ENCODE measurements around the gene TP53TG5.
A peak's percentile ranks its signal among the peaks of the same experiment; 100 is the strongest.

The TP53TG5 gene

DNA sequence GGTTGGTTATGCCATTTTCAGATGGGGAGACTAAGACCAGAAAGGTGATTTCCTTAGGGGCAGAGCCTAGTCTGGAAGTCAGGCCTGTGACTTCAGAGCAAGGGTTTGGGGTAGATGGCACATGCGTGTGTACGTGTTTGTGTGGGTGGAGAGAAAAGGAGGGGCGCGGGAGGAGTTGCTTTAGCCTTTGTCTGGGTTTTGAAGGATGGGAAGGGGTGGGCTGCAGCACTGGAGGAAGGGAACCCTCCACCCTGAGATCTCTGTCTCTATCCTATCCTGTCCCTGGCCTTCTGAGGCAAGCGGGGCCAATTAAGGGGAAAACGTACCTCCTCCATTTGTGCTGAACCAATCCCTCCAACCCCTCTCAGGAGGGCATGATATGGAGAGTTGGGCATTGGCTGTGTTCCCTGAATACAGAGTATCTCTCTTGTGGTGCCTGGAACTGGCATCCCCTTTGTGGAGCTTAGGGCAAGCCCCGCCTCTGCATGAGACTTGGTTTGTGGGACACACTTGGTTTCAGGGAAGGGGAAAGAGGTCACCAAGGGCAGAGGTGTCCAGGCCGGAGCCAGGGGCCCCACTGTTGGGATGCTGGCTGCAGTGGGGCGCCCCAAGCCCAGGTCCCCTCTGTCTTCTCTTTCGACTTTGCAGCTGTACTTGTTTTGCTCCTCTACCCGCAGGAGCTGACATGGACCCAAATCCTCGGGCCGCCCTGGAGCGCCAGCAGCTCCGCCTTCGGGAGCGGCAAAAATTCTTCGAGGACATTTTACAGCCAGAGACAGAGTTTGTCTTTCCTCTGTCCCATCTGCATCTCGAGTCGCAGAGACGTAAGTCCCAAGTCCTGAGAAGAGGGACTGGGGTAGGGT, 29.9 kb upstream of the TP53TG5 start, which contains the start of gene DBNDD2:
DBNDD2 (plus strand) TSS at position 507 of the 863 bp plus-strand sequence; CDS start at position 686, 179 bp downstream.
- H3K36me3 Mint-ChIP-seq = peaks cover 8% of the 10 kb centered on the region
- peak within 1 kb of the TSS; percentile 76 for H3K4me3 Mint-ChIP-seq
- peak within 1 kb of the TSS; percentile 57 for H3K27ac Mint-ChIP-seq
- H3K27me3 Mint-ChIP-seq = no peaks in the 10 kb centered on the region
- H3K4me1 Mint-ChIP-seq = peaks cover 29% of the 10 kb centered on the region
- H3K9me3 Mint-ChIP-seq = no peaks in the 10 kb centered on the region

DNA sequence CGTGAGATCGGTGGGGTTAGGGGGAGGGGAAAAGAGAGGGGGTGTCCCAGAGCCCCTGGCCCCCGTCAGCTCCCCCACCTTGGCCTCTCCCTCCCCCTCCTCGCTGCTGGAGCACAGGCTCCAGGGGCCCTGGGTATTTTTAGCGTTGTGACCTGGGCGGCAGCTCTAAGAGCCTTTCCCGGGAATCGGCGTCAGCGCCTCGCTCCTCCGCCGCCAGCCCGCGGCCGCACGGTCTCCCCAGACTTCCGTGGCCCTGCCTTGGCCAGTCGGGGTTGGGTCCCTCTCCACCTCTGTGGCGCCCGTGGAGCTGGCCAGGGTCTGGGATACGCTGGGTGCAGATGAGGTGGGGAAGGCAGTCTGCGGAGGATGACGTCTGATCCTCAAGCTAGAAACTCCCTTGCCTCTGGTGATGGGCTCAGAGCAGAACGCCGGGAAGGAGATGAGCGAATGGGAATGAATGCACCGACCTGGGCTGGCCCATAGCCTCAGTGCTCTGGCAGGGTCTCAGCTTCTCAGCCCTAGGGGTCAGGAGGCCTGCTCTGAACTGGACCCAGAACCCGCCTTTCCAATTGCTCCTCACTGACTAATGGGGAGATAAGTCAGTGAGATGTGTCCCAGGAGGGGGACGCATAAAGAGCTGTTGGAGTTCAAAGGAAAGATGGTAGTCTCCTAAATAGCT, 29.1 kb upstream of the TP53TG5 start:
- Mint-ChIP-seq H3K9me3 (no peaks in the 10 kb centered on the region), H3K27ac (peak overlapping the region; percentile 19), H3K36me3 (peaks cover 8% of the 10 kb centered on the region), H3K27me3 (no peaks in the 10 kb centered on the region), H3K4me1 (peaks cover 29% of the 10 kb centered on the region), H3K4me3 (peak overlapping the region; percentile 76)

DNA sequence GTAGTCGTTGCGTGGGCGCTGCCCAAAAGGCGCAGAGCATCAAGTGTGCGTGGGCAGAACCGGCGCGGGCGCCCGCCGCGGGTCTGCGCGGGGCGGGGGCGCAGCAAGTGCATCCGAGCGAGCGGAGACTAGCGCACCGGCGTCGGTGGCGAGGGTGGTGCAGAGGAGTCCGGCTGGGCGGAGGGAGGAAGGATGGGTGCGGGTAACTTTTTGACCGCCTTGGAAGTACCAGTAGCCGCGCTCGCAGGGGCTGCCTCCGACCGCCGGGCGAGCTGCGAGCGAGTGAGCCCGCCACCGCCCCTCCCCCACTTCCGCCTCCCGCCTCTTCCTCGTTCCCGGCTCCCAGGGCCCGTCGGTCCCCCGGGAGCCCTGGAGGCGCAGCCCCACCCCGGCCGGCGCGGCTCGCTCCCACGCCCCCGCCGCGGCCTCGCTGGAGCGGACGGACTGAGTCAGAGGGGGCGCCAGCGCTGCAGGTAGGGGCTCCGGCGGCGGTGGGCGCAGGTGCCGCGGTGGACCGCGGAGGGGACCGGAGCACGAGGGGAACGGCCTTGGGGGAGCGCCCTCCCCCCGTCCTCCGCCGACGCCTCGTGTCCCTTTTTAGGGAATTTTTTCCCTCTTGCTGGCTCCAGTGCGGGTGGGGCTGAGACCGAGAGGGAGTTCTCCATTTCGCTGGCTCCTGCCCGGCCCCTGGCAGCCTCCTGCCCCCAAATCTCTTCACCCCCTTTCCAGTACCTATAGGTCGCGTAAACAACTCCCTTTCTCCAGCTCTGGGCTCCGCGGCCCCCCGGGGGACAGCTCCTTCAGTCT, 28.3 kb upstream of the TP53TG5 start:
- Mint-ChIP-seq H3K9me3 (no peaks in the 10 kb centered on the region), H3K36me3 (peaks cover 10% of the 10 kb centered on the region), H3K27ac (peak overlapping the region; percentile 65), H3K4me3 (peak overlapping the region; percentile 76), H3K4me1 (peaks cover 29% of the 10 kb centered on the region), H3K27me3 (no peaks in the 10 kb centered on the region)

DNA sequence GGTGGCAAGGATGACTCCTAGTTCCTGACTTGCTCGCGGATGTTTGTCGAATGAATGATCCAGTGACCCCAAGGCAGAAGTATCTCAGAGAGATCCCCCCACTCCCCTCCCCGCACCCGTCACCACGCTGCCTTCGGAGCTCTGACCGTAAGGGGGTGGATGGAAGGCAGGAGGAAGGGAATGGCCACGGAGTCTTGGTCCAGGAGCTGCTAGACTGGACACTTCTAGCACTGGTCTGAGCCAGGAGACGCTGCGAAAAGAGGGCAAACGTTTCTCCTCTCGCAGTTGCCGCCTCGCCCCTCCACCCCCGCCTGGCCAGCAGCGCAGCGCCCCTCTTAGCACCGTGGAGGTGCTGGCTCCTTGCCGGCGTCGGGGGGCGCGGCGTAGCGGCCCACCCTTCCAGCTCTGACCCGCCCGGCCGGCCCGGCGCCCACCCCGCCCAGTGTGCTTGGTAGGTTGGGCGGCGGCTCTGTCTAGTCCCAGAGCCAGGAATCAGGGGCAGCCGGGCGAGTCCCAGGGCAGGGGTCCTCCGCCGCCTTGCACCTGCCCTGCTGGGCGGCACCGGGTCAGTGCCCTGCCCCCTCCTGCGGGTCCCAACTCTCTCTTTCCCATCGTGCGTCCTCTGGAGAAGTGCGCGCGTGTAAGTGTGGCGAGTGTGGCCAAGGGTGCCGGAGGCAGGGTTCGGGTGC, 27.6 kb upstream of the TP53TG5 start:
- Mint-ChIP-seq H3K4me1 (peaks cover 29% of the 10 kb centered on the region), H3K27ac (peak overlapping the region; percentile 79), H3K27me3 (no peaks in the 10 kb centered on the region), H3K36me3 (peaks cover 10% of the 10 kb centered on the region), H3K4me3 (peak overlapping the region; percentile 89), H3K9me3 (no peaks in the 10 kb centered on the region)

DNA sequence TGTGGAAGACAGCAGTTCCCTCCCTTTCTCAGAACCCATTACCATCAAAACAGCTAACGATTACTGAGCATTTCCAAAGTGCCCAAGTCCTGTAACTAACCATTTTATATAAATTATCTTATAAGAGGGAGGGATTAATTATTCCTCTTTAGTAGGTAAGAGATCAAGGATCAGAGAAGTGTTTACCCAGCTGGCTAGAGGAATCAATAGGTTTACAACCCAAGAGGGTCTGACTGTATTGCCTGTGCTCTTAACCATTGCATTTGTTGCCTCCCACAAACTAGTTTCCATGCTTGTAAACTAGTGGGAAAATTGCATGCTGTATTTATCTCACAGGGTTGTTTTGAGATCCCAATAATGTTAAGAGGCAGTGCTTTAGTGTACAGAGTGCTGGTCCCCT, 26.3 kb upstream of the TP53TG5 start:
- Mint-ChIP-seq H3K27me3 (no peaks in the 10 kb centered on the region), H3K4me1 (peaks cover 29% of the 10 kb centered on the region), H3K4me3 (peak overlapping the region; percentile 65), H3K9me3 (peaks cover 7% of the 10 kb centered on the region), H3K36me3 (peaks cover 12% of the 10 kb centered on the region), H3K27ac (peak overlapping the region; percentile 72)

DNA sequence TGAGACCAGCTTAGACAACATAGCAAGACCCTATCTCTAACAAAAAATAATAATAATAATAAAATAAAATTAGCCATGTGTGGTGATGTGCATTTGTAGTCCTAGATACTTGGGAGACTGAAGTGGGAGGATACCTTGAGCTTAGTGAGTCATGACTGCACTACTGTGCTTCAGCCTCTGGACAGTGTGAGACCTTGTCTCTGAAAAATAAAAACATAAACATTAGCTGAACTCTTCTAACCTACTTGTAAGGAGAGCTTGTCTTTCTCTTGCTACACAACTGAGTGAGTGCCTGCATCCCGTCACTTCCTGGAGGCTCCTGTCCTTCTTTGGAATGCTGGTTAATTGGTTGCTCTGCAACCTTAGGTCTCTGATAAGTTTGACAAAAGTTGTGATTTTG, 24.8 kb upstream of the TP53TG5 start:
- no peaks in the 10 kb centered on the region for H3K27me3 Mint-ChIP-seq
- no peak overlapping the region for H3K4me3 Mint-ChIP-seq
- no peak overlapping the region for H3K27ac Mint-ChIP-seq
- H3K9me3 Mint-ChIP-seq = peaks cover 9% of the 10 kb centered on the region
- H3K36me3 Mint-ChIP-seq = peaks cover 17% of the 10 kb centered on the region
- peaks cover 19% of the 10 kb centered on the region for H3K4me1 Mint-ChIP-seq

DNA sequence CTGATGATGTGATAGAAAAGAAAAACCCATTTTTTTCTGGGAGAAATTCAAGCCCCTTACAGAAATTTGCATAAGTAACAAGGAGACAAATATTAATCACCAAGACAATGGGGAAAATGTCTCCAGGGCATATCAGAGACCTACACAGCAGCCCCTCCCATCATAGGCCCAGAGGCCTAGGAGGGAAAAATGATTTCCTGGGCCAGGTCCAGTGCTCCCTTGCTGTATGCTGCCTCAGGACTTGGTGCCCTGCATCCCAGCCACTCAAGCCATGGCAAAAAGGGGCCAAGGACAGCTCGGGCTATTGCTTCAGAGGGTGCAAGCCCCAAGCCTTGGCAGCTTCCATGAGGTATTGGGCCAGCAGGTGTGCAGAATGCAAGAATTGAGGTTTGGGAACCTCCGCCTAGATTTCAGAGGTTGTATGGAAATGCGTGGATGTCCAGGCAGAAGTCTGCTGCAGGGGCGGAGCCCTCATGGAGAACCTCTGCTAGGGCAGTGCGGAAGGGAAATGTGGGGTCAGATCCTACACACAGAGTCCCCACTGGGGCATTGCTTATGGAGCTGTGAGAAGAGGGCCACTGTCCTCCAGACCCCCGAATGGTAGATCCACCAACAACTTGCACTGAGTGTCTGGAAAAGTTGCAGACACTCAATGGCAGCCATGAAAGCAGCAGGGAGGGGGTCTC, 22.4 kb upstream of the TP53TG5 start:
- peaks cover 8% of the 10 kb centered on the region for H3K4me1 Mint-ChIP-seq
- H3K27ac Mint-ChIP-seq = no peak overlapping the region
- H3K9me3 Mint-ChIP-seq = peaks cover 9% of the 10 kb centered on the region
- no peak overlapping the region for H3K4me3 Mint-ChIP-seq
- H3K27me3 Mint-ChIP-seq = no peaks in the 10 kb centered on the region
- H3K36me3 Mint-ChIP-seq = peaks cover 21% of the 10 kb centered on the region

DNA sequence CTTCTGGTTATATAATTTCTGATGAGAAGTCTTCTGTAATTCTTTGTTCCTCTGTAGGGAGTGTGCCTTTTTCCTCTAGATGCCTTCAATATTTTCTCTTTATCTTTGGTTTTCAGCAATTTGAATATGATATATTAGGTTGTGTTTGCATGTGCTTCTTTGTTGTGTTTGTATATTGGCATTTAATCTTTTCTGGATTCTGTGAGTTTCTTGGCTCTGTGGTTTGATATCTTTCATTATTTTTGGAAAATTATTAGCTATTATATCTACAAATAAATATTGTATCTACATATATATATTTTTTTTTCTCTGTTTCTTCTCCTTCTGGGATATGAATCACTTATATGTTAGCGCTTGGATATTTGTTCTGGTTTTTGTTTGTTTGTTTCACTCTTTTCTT, 20.9 kb upstream of the TP53TG5 start:
- H3K36me3 Mint-ChIP-seq = peaks cover 21% of the 10 kb centered on the region
- no peak overlapping the region for H3K27ac Mint-ChIP-seq
- no peak overlapping the region for H3K4me3 Mint-ChIP-seq
- no peaks in the 10 kb centered on the region for H3K27me3 Mint-ChIP-seq
- peaks cover 9% of the 10 kb centered on the region for H3K9me3 Mint-ChIP-seq
- H3K4me1 Mint-ChIP-seq = no peaks in the 10 kb centered on the region

DNA sequence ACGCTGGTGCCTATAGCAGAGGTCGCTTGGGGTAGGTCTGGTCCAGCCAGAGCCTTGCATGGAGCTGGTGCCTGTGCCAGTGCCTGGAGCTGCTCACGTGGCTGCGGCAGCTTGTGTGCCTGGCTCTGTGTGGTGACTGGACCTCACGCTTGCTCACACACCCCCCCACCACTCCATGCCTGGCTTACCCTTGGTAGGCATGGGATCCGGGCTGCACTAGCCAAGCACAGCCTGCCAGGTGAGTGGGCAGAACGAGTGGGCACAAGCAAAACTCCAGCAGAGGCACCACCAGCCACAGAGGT, 16.9 kb upstream of the TP53TG5 start:
- Mint-ChIP-seq H3K4me1 (no peaks in the 10 kb centered on the region), H3K4me3 (no peak overlapping the region), H3K36me3 (peaks cover 13% of the 10 kb centered on the region), H3K27ac (no peak overlapping the region), H3K27me3 (no peaks in the 10 kb centered on the region), H3K9me3 (peaks cover 9% of the 10 kb centered on the region)

DNA sequence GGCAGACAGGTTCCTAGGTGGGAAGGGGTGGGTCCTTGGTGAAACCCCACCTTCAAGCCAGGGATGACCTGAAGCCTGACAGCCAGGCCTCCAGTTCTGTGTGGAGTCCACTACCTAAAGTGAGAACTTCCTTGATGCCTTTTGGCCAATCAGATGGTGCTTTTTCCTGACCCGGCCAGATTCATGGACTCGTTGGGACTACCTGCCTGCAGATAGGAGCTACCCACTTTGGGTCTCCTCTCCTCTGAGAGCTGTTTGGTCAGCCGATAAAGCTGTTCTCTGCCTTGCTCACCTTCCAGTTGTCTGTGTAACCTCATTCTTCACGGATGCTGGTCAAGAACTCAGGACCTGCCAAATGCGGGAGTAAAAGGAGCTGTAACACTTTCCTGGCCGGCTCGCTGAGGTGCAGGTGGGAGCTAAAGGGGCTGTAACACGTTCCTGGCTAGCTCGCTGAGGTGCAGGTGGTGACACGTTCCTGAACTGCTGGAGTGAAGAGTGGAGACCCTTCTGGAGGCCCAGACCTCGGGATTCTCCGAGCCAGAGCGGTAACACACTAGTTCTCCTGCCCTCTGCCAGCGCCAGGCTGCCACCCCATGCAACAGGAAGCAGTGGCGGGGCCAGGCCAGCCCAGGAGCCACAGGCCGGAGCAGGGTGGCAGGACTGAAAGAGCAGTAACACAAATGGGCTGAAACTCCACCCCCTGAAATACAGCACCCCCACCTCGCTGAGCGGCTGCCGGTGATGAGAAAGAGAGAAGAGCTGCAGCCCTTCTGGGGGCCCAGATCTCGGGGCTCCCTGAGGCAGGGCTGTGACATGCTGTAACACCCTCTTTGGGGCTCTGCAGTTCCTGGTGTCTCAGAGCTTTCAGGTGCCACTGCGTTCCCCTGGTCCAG, 16.3 kb upstream of the TP53TG5 start:
- Mint-ChIP-seq H3K4me1 (no peaks in the 10 kb centered on the region), H3K4me3 (no peak overlapping the region), H3K27me3 (no peaks in the 10 kb centered on the region), H3K9me3 (peaks cover 3% of the 10 kb centered on the region), H3K27ac (no peak overlapping the region), H3K36me3 (peaks cover 12% of the 10 kb centered on the region)

DNA sequence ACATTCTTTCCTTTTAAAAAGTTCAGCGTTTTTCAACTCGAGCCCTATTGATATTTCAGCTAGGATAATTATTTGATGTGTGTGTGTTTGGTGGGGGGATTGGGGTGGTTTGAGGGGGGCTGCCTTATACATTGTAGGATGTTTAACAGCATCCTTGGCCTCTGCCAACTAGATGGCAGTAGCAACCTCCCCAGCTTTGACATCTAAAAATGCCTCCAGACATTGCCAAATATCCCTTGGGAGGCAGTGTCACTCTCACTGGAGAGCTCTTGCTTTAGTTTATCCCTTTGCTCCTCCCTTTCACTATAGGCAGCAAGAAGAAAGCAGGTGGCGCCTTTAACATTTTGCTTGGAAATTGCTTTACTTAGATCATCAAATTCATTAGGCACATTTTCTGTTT, 14.6 kb upstream of the TP53TG5 start:
- H3K27ac Mint-ChIP-seq = peak overlapping the region; percentile 17
- H3K4me1 Mint-ChIP-seq = no peaks in the 10 kb centered on the region
- H3K36me3 Mint-ChIP-seq = peaks cover 10% of the 10 kb centered on the region
- no peaks in the 10 kb centered on the region for H3K27me3 Mint-ChIP-seq
- no peaks in the 10 kb centered on the region for H3K9me3 Mint-ChIP-seq
- no peak overlapping the region for H3K4me3 Mint-ChIP-seq

DNA sequence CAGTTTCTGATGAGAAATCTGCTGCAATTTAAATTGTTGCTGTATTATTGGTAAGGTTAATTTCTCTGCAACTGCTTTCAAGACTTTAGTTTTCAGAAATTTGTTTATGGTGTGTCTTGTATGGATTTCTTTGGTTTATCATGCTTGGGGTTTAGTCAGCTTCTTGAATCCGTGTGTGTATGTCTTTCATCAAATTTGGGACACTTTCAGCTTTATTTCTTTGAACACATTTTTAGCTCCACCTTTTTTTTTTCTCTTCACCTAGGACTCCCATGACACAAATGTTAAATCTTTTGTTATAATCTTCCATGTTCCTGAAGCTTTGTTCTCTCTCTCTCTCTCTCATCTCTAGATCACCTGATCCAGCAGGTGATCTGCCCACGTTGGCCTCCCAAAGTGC, 13.4 kb upstream of the TP53TG5 start:
- no peaks in the 10 kb centered on the region for H3K9me3 Mint-ChIP-seq
- peaks cover 16% of the 10 kb centered on the region for H3K36me3 Mint-ChIP-seq
- no peak overlapping the region for H3K27ac Mint-ChIP-seq
- peaks cover 5% of the 10 kb centered on the region for H3K4me1 Mint-ChIP-seq
- H3K27me3 Mint-ChIP-seq = no peaks in the 10 kb centered on the region
- H3K4me3 Mint-ChIP-seq = no peak overlapping the region

DNA sequence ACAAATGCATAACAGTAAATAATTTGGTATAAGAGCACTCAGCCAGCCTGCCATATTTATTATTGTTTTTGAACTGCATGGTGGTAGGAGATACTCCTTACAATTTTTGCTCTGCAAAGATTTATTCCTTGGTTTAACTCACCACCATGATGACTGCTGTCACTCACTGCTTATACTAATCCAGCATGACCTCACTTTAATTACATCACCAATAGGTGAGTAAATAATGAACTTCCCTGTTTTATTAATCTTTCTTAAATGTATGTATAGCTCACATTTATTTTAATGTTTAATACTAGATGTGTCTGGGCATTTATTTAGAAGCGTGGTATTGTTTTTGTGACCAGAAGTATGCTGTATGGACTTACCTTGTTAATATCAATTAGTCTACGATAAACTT, 12.8 kb upstream of the TP53TG5 start:
- Mint-ChIP-seq H3K4me1 (peaks cover 5% of the 10 kb centered on the region), H3K36me3 (peaks cover 16% of the 10 kb centered on the region), H3K27me3 (no peaks in the 10 kb centered on the region), H3K9me3 (no peaks in the 10 kb centered on the region), H3K27ac (no peak overlapping the region), H3K4me3 (no peak overlapping the region)

DNA sequence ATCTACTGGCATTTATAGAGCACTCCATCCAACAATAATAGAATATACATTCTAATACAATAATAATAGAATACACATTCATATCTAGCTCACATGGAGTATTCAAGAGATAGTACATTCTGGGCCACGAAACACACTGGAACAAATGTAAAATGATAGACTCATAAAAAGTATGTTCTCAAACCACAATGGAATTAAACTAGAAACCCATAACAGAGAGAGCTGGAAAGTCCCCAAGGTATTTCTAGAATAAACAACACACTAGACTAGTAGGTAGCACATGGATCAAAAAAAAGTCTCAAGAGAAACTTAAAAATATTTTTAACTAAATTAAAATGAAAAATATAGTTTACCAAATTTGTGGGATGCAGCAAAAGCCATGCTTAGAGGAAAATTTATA, 9.1 kb upstream of the TP53TG5 start:
- peaks cover 18% of the 10 kb centered on the region for H3K36me3 Mint-ChIP-seq
- H3K27me3 Mint-ChIP-seq = no peaks in the 10 kb centered on the region
- peaks cover 8% of the 10 kb centered on the region for H3K4me1 Mint-ChIP-seq
- no peak overlapping the region for H3K4me3 Mint-ChIP-seq
- peak overlapping the region; percentile 46 for H3K27ac Mint-ChIP-seq
- H3K9me3 Mint-ChIP-seq = no peaks in the 10 kb centered on the region

All from activated naive CD4-positive, alpha-beta T cell treated with anti-CD3 and anti-CD28 coated beads, Interleukin-2, amount 50 U/mL, for 24 hours (primary cell).